Measurements from ENCODE around the gene RTF1. TPM values are rescaled to one million over a fixed set of nuclear protein-coding genes. Genes with fewer than 3 reads are reported as not detected.

The RTF1 gene
- total and polyA plus RNA-seq, 8 donors: 8.8 to 47.9 (median 41.9) TPM

GRCh38 chr15:41502795-41503668, 86.1 kb downstream of the RTF1 start:
- peaks cover 4 to 64% (median 23%) of the 10 kb centered on the region in 3 donors for H3K27me3 ChIP-seq
- no peak overlapping the region for H3K27ac ChIP-seq
- no peaks in the 10 kb centered on the region for H3K9me3 ChIP-seq
- H3K4me1 ChIP-seq: peaks cover 14 to 32% (median 23%) of the 10 kb centered on the region in 4 donors
- intact Hi-C loops (cut with DNase I; ENCODE audit: low total_unique reads): no loop called here
- TF ChIP-seq POLR2A (IDR thresholded peaks at IDR 0.05) (no peak), POLR2AphosphoS5 (IDR thresholded peaks at IDR 0.05) (no peak), EP300 (IDR thresholded peaks at IDR 0.05) (no peak), CTCF (IDR thresholded peaks at IDR 0.05) (no peak)
- peaks cover 0 to 13% (median 5%) of the 10 kb centered on the region in 4 donors for H3K36me3 ChIP-seq
- H3K4me3 ChIP-seq: peak overlapping the region in 3 of 4 donors; percentile 25 to 45 (median 37)
- peak in 1 of 2 donors; percentile 23 for DNase-seq
- WGBS, 5 donors: 41 to 62% (median 56%) methylated on average over 38 to 54 of the region's 54 CpGs

- H3K27ac ChIP-seq: no peak overlapping the region
- peaks cover 0 to 13% (median 5%) of the 10 kb centered on the region in 4 donors for H3K36me3 ChIP-seq
- H3K27me3 ChIP-seq: peaks cover 4 to 59% (median 23%) of the 10 kb centered on the region in 3 donors
- no peak overlapping the region for H3K4me3 ChIP-seq
- H3K4me1 ChIP-seq: peaks cover 19 to 33% (median 28%) of the 10 kb centered on the region in 4 donors
- peak in 1 of 2 donors; percentile 72 for DNase-seq
- WGBS, 5 donors: 45 to 70% (median 54%) methylated on average over 1 to 5 of the region's 5 CpGs
- intact Hi-C loops (cut with DNase I; ENCODE audit: low total_unique reads): no loop called here
- no peak for TF ChIP-seq POLR2AphosphoS5 (IDR thresholded peaks at IDR 0.05)
- no peak for TF ChIP-seq CTCF (IDR thresholded peaks at IDR 0.05)
- TF ChIP-seq EP300 (IDR thresholded peaks at IDR 0.05): no peak
- no peak for TF ChIP-seq POLR2A (IDR thresholded peaks at IDR 0.05)
- H3K9me3 ChIP-seq: no peaks in the 10 kb centered on the region
Observed at GRCh38 chr15:41503669-41504010, 86.7 kb downstream of the RTF1 start.

- H3K36me3 ChIP-seq: peaks cover 0 to 13% (median 5%) of the 10 kb centered on the region in 4 donors
- 92 to 96% (median 96%) methylated on average over 10 to 13 of the region's 13 CpGs for WGBS, 5 donors
- no peak for DNase-seq
- peaks cover 19 to 35% (median 28%) of the 10 kb centered on the region in 4 donors for H3K4me1 ChIP-seq
- no peak overlapping the region for H3K4me3 ChIP-seq
- H3K27me3 ChIP-seq: peaks cover 4 to 49% (median 23%) of the 10 kb centered on the region in 3 donors
- H3K27ac ChIP-seq: no peak overlapping the region
- H3K9me3 ChIP-seq: no peaks in the 10 kb centered on the region
- intact Hi-C loops (cut with DNase I; ENCODE audit: low total_unique reads): no loop called here
- no peak for TF ChIP-seq POLR2AphosphoS5 (IDR thresholded peaks at IDR 0.05)
- no peak for TF ChIP-seq POLR2A (IDR thresholded peaks at IDR 0.05)
- TF ChIP-seq EP300 (IDR thresholded peaks at IDR 0.05): no peak
- TF ChIP-seq CTCF (IDR thresholded peaks at IDR 0.05): no peak
Observed at GRCh38 chr15:41504751-41505492, 88.0 kb downstream of the RTF1 start.

GRCh38 chr15:41505776-41506175, 88.9 kb downstream of the RTF1 start:
- 92 to 97% (median 94%) methylated on average over 3 to 4 of the region's 4 CpGs for WGBS, 5 donors
- intact Hi-C loops (cut with DNase I; ENCODE audit: low total_unique reads): no loop called here
- no peak for DNase-seq
- H3K9me3 ChIP-seq: no peaks in the 10 kb centered on the region
- H3K36me3 ChIP-seq: peaks cover 0 to 13% (median 5%) of the 10 kb centered on the region in 4 donors
- no peak overlapping the region for H3K27ac ChIP-seq
- peaks cover 19 to 36% (median 28%) of the 10 kb centered on the region in 4 donors for H3K4me1 ChIP-seq
- no peak overlapping the region for H3K4me3 ChIP-seq
- no peak for TF ChIP-seq POLR2AphosphoS5 (IDR thresholded peaks at IDR 0.05)
- TF ChIP-seq EP300 (IDR thresholded peaks at IDR 0.05): no peak
- no peak for TF ChIP-seq CTCF (IDR thresholded peaks at IDR 0.05)
- no peak for TF ChIP-seq POLR2A (IDR thresholded peaks at IDR 0.05)
- H3K27me3 ChIP-seq: peaks cover 4 to 42% (median 23%) of the 10 kb centered on the region in 3 donors
